KOPT-K1 (cell line): Measurements from ENCODE around the gene EMILIN2.
"Not testable (repeated sequence)": the region's sequence is repeated elsewhere in the genome, so short reads cannot be mapped to it uniquely, and the experiment has no call there.

Source experiments
- H3K27ac ChIP-seq: fragments of 200-600 bp; sonication (generic); 2 replicates; pipeline ENCODE4 v1.5.1; 2016; ENCODE audit warnings: antibody characterized with exemption, mild to moderate bottlenecking, low read depth, low read length; ENCODE audit not compliant: poor library complexity, severe bottlenecking
- H3K36me3 ChIP-seq: fragments of 200-600 bp; sonication (generic); 2 replicates; pipeline ENCODE4 v1.5.1; 2017; ENCODE audit warnings: antibody characterized with exemption, mild to moderate bottlenecking, low read length, moderate library complexity; ENCODE audit not compliant: insufficient read depth
- H3K9me3 ChIP-seq: fragments of 200-600 bp; sonication (generic); 2 replicates; pipeline ENCODE4 v1.5.1; 2017; ENCODE audit warnings: antibody characterized with exemption, low read length, mild to moderate bottlenecking; ENCODE audit not compliant: insufficient read depth, poor library complexity, severe bottlenecking

Gene EMILIN2

GRCh38 chr18:2853173-2853925 is 6.5 kb downstream of the EMILIN2 start:
- H3K27ac ChIP-seq, result no peak overlapping the region
- H3K9me3 ChIP-seq, result no peaks in the 10 kb centered on the region
- H3K36me3 ChIP-seq, result no peaks in the 10 kb centered on the region

- no peaks in the 10 kb centered on the region for H3K9me3 ChIP-seq
- no peak overlapping the region for H3K27ac ChIP-seq
- no peaks in the 10 kb centered on the region for H3K36me3 ChIP-seq
Observed at GRCh38 chr18:2853926-2854664, 7.3 kb downstream of the EMILIN2 start.

GRCh38 chr18:2854875-2855274 is 8.1 kb downstream of the EMILIN2 start:
- Histone ChIP-seq H3K9me3 (no peaks in the 10 kb centered on the region), H3K36me3 (no peaks in the 10 kb centered on the region), H3K27ac (no peak overlapping the region)

- Histone ChIP-seq H3K36me3 (no peaks in the 10 kb centered on the region), H3K27ac (no peak overlapping the region), H3K9me3 (no peaks in the 10 kb centered on the region)
Observed at GRCh38 chr18:2855560-2856350, 8.9 kb downstream of the EMILIN2 start.

GRCh38 chr18:2856547-2857170 is 9.9 kb downstream of the EMILIN2 start:
- no peaks in the 10 kb centered on the region for H3K9me3 ChIP-seq
- H3K27ac ChIP-seq, result no peak overlapping the region
- H3K36me3 ChIP-seq, result no peaks in the 10 kb centered on the region

- no peaks in the 10 kb centered on the region for H3K36me3 ChIP-seq
- H3K27ac ChIP-seq, result no peak overlapping the region
- H3K9me3 ChIP-seq, result no peaks in the 10 kb centered on the region
Observed at GRCh38 chr18:2857491-2858131, 10.8 kb downstream of the EMILIN2 start.

GRCh38 chr18:2860397-2860796 is 13.6 kb downstream of the EMILIN2 start:
- not testable (repeated sequence) for H3K9me3 ChIP-seq, H3K27ac ChIP-seq, H3K36me3 ChIP-seq

- H3K27ac ChIP-seq, H3K9me3 ChIP-seq, H3K36me3 ChIP-seq: not testable (repeated sequence)
Observed at GRCh38 chr18:2863997-2864396, 17.2 kb downstream of the EMILIN2 start.

GRCh38 chr18:2866465-2866864 is 19.7 kb downstream of the EMILIN2 start:
- not testable (repeated sequence) for H3K9me3 ChIP-seq, H3K27ac ChIP-seq, H3K36me3 ChIP-seq

- H3K9me3 ChIP-seq, result peaks cover 3% of the 10 kb centered on the region
- no peaks in the 10 kb centered on the region for H3K36me3 ChIP-seq
- H3K27ac ChIP-seq, result no peak overlapping the region
Observed at GRCh38 chr18:2869207-2869606, 22.4 kb downstream of the EMILIN2 start.

GRCh38 chr18:2871111-2871720 is 24.4 kb downstream of the EMILIN2 start:
- Histone ChIP-seq H3K36me3 (no peaks in the 10 kb centered on the region), H3K9me3 (no peaks in the 10 kb centered on the region), H3K27ac (no peak overlapping the region)

- Histone ChIP-seq H3K36me3 (no peaks in the 10 kb centered on the region), H3K9me3 (no peaks in the 10 kb centered on the region)
Observed at GRCh38 chr18:2872095-2872494, 25.3 kb downstream of the EMILIN2 start.

GRCh38 chr18:2874765-2875164 is 28.0 kb downstream of the EMILIN2 start:
- no peaks in the 10 kb centered on the region for H3K9me3 ChIP-seq
- no peak overlapping the region for H3K27ac ChIP-seq
- no peaks in the 10 kb centered on the region for H3K36me3 ChIP-seq

More at GRCh38 chr18:2872095-2872494, 25.3 kb downstream of the EMILIN2 start:
- H3K27ac ChIP-seq, result no peak overlapping the region

- H3K27ac ChIP-seq, result no peak overlapping the region
Observed at GRCh38 chr18:2878656-2879330, 32.0 kb downstream of the EMILIN2 start.

More at GRCh38 chr18:2878656-2879330, 32.0 kb downstream of the EMILIN2 start:
- no peaks in the 10 kb centered on the region for H3K9me3 ChIP-seq
- H3K36me3 ChIP-seq, result no peaks in the 10 kb centered on the region
